ENCODE results near the gene UNC5C.

GRCh38 chr4:95158626-95159025 is 390.1 kb downstream of the UNC5C start:
- TF ChIP-seq EZH2 (IDR thresholded peaks at IDR 0.05; ENCODE audit: borderline replicate concordance, control insufficient read depth, low read depth, low read length) (no peak), POLR2A (IDR thresholded peaks at IDR 0.05; ENCODE audit: low read depth, low read length) (no peak), CTCF (IDR thresholded peaks at IDR 0.05 in 2 of 3, conservative IDR thresholded peaks at IDR 0.05 in 1 of 3; ENCODE audit: control insufficient read depth in 2 of 3, extremely low read depth in 1 of 3, insufficient read depth in 1 of 3, low read depth in 3 of 3, low read length in 3 of 3) (no peak), EGR1 (IDR thresholded peaks at IDR 0.05; ENCODE audit: borderline replicate concordance in 1 of 2, low read depth in 2 of 2, low read length in 2 of 2) (no peak), ETV6 (conservative IDR thresholded peaks at IDR 0.05 in 1 of 2, IDR thresholded peaks at IDR 0.05 in 1 of 2; ENCODE audit: borderline replicate concordance in 1 of 2, low read depth in 1 of 2) (no peak), CHD2 (IDR thresholded peaks at IDR 0.05; ENCODE audit: borderline replicate concordance, low read depth, low read length) (no peak), HDGF (IDR thresholded peaks at IDR 0.05) (no peak), ZBED1 (IDR thresholded peaks at IDR 0.05; ENCODE audit: borderline replicate concordance) (no peak), ELK1 (IDR thresholded peaks at IDR 0.05; ENCODE audit: low read depth, low read length) (no peak), ATF3 (IDR thresholded peaks at IDR 0.05; ENCODE audit: borderline replicate concordance, extremely low read depth, low read depth, low read length) (no peak), CREB1 (IDR thresholded peaks at IDR 0.05; ENCODE audit: low read depth) (no peak)

Measured in GM12878 (cell line).